ENCODE measurements around the gene POLA2.
"Not testable (repeated sequence)": the region's sequence is repeated elsewhere in the genome, so short reads cannot be mapped to it uniquely, and the experiment has no call there.

Gene POLA2

GRCh38 chr11:65310215-65310614, 48.5 kb downstream of the POLA2 start:
- DNase-seq = no peak

DNA sequence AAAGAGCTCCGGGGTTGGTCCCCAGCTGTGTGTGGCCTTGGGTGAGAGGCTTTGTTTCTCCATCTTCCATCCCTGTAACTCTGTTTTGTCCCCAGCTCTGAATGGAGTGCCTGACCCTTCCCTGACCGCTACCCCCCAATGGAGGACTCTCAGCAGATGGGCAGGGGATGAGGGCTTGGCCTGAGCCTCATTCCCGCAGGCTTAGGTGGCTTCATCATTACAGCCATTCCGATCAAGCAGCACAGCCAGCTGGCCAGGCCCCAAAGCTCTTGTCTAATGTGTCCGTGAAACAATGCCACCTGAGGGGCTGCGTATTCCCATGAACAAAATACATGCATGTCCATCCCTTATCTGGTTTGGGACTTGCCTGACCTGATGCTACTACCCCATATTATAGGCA, 49.0 kb downstream of the POLA2 start:
- no peak for DNase-seq

DNA sequence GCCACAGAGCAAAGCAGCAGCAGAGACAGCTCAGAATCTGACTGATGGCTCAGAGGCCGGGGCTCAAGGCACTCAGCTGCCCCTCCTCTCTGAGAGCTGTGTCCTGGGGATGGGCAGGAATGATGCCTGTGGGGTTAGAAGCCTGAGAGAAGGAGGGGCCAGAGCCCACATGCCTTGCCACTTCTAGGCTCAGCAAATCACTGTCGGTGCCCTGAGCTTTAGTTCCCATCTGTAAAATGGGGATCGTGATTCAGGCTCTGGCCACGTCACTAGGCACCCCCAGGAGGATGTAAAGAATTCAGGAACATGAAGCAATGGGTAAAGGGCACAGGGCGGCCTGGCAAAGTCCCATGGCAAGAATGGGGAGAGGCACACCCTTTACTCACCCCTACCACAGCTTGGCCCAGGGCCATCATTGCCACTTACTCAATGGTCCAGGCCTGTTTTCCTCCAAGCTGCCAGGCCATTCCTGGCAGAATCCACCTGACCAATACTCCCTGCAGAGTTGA, 49.5 kb downstream of the POLA2 start:
- DNase-seq = no peak

DNA sequence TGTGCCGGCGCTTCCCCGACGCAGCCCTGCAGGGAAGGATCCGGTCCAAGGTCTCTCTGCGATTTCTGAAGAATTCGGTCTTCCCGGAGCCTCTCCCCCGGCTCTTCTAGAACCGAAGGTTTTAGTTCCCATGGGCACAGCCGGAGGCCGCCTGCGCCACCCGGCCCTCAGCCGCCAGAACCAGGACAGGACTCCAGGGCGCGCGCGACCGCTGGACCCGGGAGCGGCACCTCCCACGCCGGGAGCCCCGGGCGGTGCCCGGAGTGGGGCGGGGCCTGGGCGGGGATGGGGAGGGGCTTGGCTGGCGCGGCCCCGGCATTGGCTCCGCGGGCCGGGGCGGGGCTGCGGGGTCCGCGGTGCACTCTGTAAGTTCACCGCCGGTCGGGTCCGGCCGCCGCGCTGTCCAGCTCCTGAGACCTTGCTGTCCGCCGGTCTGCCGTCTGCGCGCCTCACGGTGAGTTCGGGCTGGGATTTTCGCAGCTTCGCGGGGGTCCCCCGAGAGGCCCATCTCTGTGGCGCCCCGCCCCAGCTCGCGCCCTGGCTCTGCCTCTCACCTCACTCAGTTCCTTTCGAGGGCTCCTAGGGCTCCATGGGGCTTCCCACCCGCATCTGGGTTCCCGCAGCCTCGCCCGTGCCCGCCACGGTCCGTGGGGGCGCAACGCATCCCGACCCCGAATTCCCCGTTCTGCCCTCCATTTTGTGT, 52.9 kb downstream of the POLA2 start, which contains the start of gene CDC42EP2:
Gene CDC42EP2 (plus strand): TSS at position 366 of the 703 bp plus-strand sequence. CDS start 6,033 bp downstream, outside the sequence.
- peak; percentile 42 to 62 (median 60) for DNase-seq

GRCh38 chr11:65315204-65315865, 53.6 kb downstream of the POLA2 start:
- DNase-seq = peak; percentile 66 to 77 (median 72)

DNA sequence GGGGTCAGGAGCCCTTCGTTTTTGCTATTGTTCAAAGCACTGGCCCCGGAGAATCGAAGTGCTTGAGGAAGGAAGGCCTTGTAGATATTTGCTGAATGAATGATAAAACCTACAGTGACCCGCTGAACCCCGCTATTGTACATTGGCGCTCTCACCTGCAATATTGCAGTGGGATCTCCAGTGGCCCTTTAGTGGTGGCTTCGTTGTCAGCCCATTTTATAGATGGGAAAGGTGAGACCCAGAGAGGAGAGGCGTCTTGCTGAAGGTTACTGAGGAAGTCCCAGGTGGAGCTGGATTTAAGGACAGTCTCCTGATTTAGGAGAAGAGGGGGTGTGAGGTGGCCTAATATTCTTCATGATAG, 54.1 kb downstream of the POLA2 start:
- no peak for DNase-seq

DNA sequence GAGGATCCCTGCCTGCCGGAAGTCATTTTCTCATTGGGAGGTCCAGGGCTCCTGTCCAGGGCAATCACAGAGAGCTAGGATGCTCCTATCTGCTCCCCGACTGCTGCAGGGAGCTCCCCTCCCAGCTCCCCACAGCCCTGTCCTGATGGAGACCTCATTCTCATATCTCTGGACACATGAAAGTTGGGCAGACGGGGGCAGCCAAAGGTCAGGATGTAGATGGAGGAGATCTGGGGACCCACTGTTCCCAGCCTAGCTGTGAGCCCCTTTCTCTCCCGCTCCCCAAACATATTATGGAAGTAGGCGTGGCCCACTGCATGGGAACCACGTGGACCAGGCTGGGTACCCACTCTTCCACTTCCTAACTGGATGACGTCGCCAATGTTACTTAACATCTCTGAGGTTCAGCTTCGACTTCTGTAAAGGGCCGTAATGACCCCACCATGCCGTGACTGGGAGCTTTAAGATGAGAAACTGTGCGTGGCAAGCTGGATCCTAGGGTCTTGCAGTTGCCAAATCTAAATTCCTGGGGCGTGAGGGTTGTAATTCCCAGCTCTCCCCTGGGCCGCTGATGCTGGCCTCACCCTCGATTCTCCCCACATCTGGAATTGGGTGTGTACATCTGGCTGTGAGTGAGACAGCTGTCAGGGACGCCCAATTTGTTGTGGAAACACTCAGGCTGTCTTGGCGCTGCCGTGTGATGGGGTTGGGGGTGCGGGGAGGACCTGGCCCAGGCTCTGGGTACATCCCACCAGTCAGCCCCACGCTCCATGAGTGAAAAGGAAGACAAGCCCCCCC, 54.7 kb downstream of the POLA2 start:
- no peak for DNase-seq

- no peak for DNase-seq
These were observed 55.4 kb downstream of the POLA2 start for GRCh38 chr11:65317025-65317786.

DNA sequence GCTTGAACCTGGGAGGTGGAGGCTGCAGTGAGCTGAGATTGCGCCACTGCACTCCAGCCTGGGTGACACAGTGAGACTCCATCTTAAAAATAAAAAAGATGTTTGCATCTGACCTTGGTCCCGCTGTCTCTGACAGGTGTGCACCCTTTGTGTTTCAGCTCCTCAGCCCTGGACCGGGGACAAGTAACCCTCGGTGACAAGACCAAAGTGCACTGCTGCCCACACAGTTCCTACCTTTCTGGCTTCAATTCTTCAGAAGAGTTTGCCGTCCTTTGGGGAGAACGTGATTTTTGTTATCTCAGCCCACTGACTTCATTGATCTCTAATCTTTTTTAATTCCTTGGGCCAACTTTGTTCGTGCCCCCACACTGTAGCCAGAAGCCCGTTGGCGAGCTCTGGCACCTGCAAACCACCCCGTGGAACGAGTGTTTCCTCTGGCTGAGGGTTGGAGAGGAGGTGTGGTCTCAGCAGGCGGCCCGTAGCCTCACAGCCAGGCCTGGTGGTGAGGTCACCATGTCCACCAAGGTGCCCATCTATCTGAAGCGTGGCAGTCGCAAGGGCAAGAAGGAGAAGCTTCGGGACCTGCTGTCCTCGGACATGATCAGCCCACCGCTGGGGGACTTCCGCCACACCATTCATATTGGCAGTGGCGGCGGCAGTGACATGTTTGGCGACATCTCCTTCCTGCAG, 58.8 kb downstream of the POLA2 start:
- DNase-seq = no peak

GRCh38 chr11:65321076-65321475, 59.3 kb downstream of the POLA2 start:
- DNase-seq = no peak

- no peak for DNase-seq
These were observed 60.2 kb downstream of the POLA2 start for GRCh38 chr11:65321828-65322485.

DNA sequence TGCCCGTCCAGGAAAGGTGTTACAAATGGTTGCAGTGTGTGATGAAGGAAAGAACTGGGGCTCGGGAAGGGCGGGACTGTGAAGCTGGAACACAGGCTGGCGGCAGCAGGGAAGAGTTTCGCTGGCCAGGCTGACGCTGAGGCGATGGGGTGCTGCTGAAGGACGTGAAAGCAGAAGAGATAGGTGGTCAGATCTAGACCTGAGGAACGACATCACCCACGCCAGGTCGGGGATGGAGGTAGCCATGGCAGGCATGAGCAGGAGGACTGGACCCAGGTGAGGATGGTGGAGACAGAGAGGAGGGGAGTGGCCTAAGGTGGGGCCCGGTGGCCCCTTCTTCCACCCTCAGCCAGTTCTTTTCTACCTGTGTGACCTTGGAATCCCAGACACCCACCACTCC, 62.1 kb downstream of the POLA2 start:
- DNase-seq = no peak

- no peak for DNase-seq
These were observed 63.7 kb downstream of the POLA2 start for GRCh38 chr11:65325435-65325834.

GRCh38 chr11:65327021-65327420, 65.3 kb downstream of the POLA2 start:
- no peak for DNase-seq

- DNase-seq = no peak
These were observed 67.7 kb downstream of the POLA2 start for GRCh38 chr11:65329478-65329877.

GRCh38 chr11:65329944-65330403, 68.2 kb downstream of the POLA2 start:
- DNase-seq = peak; percentile 59 to 79 (median 73)

GRCh38 chr11:65330544-65330943, 68.8 kb downstream of the POLA2 start:
- no peak for DNase-seq

DNA sequence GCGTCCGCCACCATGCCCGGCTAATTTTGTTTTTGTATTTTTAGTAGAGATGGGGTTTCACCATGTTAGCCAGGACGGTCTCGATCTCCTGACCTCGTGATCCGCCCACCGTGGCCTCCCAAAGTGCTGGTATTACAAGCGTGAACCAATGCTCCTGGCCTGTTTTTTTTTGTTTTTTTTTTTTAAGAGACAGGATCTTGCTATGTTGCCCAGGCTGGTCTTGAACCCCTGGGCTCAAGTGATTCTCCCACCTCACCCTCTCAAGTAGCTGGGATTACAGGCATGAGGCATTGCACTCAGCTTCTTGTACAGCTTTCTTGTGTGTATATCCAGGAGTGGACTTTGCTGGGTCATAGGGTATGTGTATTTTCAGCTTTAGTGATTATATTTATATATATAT, 70.8 kb downstream of the POLA2 start:
- DNase-seq = not testable (repeated sequence)

DNA sequence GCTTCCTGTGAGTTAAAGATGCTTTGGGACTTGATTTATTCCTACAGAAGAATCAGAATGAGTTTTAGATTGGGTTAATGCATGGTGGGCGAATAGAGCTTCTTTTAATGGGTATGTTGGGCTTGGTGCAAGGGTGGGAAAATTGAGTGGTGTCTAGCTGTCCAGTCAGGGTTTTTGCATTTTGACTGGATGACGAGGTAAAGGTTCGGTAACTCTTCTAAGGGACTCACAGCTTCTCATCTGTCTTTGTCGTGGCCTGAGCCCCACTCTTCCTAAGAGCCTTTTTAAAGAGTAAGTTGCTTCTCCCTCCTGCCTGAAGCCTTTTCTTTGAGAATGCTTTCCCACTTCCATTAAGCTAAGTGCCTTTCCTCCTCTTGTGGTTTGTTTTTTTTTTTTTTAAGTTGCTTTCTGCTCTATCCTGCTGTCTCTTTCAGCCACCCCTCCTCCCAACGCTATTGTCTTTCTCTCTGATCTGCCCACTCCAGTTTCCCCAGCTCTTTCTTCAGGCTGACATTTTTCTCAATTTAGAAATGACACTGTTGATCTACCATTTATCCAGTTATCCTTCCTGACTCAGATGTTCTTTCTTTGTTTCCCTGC, 73.0 kb downstream of the POLA2 start:
- DNase-seq = no peak

DNA sequence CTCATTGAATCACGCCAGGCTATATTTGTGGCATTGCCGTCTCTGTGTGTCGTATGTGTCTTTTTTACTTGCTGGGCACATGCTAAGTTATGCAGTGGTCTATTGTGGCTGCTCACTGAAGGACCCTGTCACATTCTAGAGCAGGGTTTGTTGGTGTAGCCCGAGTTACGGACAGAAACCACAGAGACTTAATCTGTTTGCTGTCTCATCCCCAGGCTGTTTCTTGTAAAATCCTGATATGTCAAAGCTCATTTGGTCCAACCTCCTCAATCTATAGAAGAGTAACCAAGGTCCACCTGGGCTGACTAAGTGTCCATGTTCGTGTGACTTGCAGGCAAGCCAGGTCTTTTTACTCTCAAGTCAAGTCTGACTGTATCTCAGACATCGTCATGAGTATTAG, 76.9 kb downstream of the POLA2 start:
- no peak for DNase-seq

DNA sequence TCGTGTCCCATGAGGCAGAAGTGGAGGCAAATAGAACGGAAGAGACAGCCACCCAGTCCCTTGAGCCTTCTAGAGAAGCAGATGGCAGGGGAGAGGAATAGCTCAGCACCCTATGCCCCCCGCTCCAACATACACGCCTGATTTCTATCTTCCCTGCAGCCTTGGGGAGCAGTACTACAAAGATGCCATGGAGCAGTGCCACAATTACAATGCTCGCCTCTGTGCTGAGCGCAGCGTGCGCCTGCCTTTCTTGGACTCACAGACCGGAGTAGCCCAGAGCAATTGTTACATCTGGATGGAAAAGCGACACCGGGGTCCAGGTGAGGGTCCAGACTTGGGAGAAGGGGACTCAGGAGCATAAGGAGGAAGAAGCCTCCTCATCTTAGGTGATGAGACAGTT, 78.5 kb downstream of the POLA2 start:
- no peak for DNase-seq

Measured in activated CD4-positive, CD25-positive, alpha-beta regulatory T cell (primary cell).